CD4-positive, alpha-beta T cell treated with Interleukin-12 subunit alpha and Interleukin-12 subunit beta, for 1 hour (primary cell): ENCODE measurements around the gene ZSCAN10.
A peak's percentile ranks its signal among the peaks of the same experiment; 100 is the strongest.
"Not testable (repeated sequence)": the region's sequence is repeated elsewhere in the genome, so short reads cannot be mapped to it uniquely, and the experiment has no call there.

Source experiments
- DNase-seq: peaks from one replicate; pipeline ENCODE4 v3.0.0-alpha.2; 2020

ZSCAN10 gene

GRCh38 chr16:3059041-3059722 lies 39.9 kb downstream of the ZSCAN10 start:
- DNase-seq = peak; percentile 90

- DNase-seq = peak; percentile 57
Observed at GRCh38 chr16:3058139-3059030, 40.7 kb downstream of the ZSCAN10 start.

- DNase-seq = no peak
Observed at GRCh38 chr16:3057181-3058138, 41.6 kb downstream of the ZSCAN10 start.

GRCh38 chr16:3056336-3057180 lies 42.5 kb downstream of the ZSCAN10 start:
- no peak for DNase-seq

GRCh38 chr16:3055734-3056115 lies 43.4 kb downstream of the ZSCAN10 start:
- DNase-seq = not testable (repeated sequence)

GRCh38 chr16:3054965-3055733 lies 43.9 kb downstream of the ZSCAN10 start:
- no peak for DNase-seq

GRCh38 chr16:3053330-3053710 lies 45.8 kb downstream of the ZSCAN10 start:
- not testable (repeated sequence) for DNase-seq

GRCh38 chr16:3052571-3053329 lies 46.3 kb downstream of the ZSCAN10 start:
- DNase-seq = not testable (repeated sequence)

GRCh38 chr16:3051494-3051893 lies 47.6 kb downstream of the ZSCAN10 start:
- no peak for DNase-seq

- no peak for DNase-seq
Observed at GRCh38 chr16:3051009-3051408, 48.1 kb downstream of the ZSCAN10 start.

- no peak for DNase-seq
Observed at GRCh38 chr16:3050487-3050886, 48.6 kb downstream of the ZSCAN10 start.

GRCh38 chr16:3049921-3050481 lies 49.1 kb downstream of the ZSCAN10 start:
- no peak for DNase-seq

GRCh38 chr16:3047387-3047720 lies 51.7 kb downstream of the ZSCAN10 start:
- no peak for DNase-seq

- DNase-seq = no peak
Observed at GRCh38 chr16:3046641-3047386, 52.3 kb downstream of the ZSCAN10 start.

GRCh38 chr16:3045758-3046640 lies 53.1 kb downstream of the ZSCAN10 start, which contains the start of gene MMP25:
Gene MMP25, plus strand, starts transcription at chr16:3046561. Its CDS starts 357 bp downstream, at chr16:3046918.
- DNase-seq = no peak

- no peak for DNase-seq
Observed at GRCh38 chr16:3044708-3045107, 54.4 kb downstream of the ZSCAN10 start.

GRCh38 chr16:3042376-3042775 lies 56.7 kb downstream of the ZSCAN10 start:
- DNase-seq = no peak

- DNase-seq = no peak
Observed at GRCh38 chr16:3038896-3039295, 60.2 kb downstream of the ZSCAN10 start.
